HEK293T (cell line): ENCODE results near the gene UPP2.

ENCODE experiments used
- CTCF ChIA-PET: fragments of 350-600 bp; formaldehyde crosslinking; extraction: SDS; loops from one replicate; lab custom pipeline; 2021; ENCODE audit warnings: antibody characterized with exemption, inconsistent platforms; lab: Yijun Ruan, JAX
- POLR2A ChIA-PET: fragments of 350-600 bp; formaldehyde crosslinking; extraction: SDS; loops from one replicate; lab custom pipeline; 2020; ENCODE audit warnings: antibody characterized with exemption, inconsistent platforms; lab: Yijun Ruan, JAX
- DNase-seq: peaks from one replicate; pipeline ENCODE4 v3.0.0; 2012; ENCODE audit warnings: mixed read lengths; ENCODE audit errors: extremely low spot score
- ARNT ChIP-seq: fragments of 450-650 bp; IDR thresholded peaks from 2 replicates; pipeline ENCODE4 v1.6.1; 2017; ENCODE audit warnings: mild to moderate bottlenecking
- CTBP1 ChIP-seq: fragments of 450-650 bp; IDR thresholded peaks from 2 replicates; pipeline ENCODE4 v1.6.1; 2016; ENCODE audit warnings: borderline replicate concordance
- FOXA1 ChIP-seq: fragments of 450-650 bp; IDR thresholded peaks from 2 replicates; pipeline ENCODE4 v1.6.1; 2016; ENCODE audit warnings: mild to moderate bottlenecking
- FOXM1 ChIP-seq: fragments of 450-650 bp; IDR thresholded peaks from 2 replicates; pipeline ENCODE4 v1.6.1; 2017; ENCODE audit warnings: mild to moderate bottlenecking, borderline replicate concordance
- L3MBTL2 ChIP-seq: fragments of 450-650 bp; conservative IDR thresholded peaks from 2 replicates; pipeline ENCODE4 v1.6.1; 2016; ENCODE audit warnings: mild to moderate bottlenecking
- PKNOX1 ChIP-seq: fragments of 450-650 bp; IDR thresholded peaks from 2 replicates; pipeline ENCODE4 v1.6.1; 2016
- SUZ12 ChIP-seq: fragments of 450-650 bp; IDR thresholded peaks from 2 replicates; pipeline ENCODE4 v1.6.1; 2016; ENCODE audit warnings: mild to moderate bottlenecking

UPP2 gene

GRCh38 chr2:158184556-158185343 lies 83.1 kb downstream of the UPP2 start:
- POLR2A ChIA-PET: no interaction called here
- DNase-seq: no peak

More at GRCh38 chr2:158184556-158185343, 83.1 kb downstream of the UPP2 start:
- TF ChIP-seq PKNOX1 (no peak), ARNT (no peak), CTBP1 (no peak), FOXM1 (no peak), L3MBTL2 (no peak), FOXA1 (no peak), SUZ12 (no peak)
- CTCF ChIA-PET: no interaction called here
